Esophagus muscularis mucosa (tissue), 4 donors: ENCODE results near the gene GRID1.

Experiments used
- CTCF ChIP-seq, 3 experiments: fragments of 200-600 bp in 2 of 3; fragments of 450-650 bp in 1 of 3; sonication (generic) in 2 of 3; IDR thresholded peaks; one replicate each; pipeline ENCODE4 v1.5.1; 2017 to 2019; ENCODE audit warnings: antibody characterized with exemption in 3 of 3, mild to moderate bottlenecking in 2 of 3, moderate library complexity in 1 of 3
- EP300 ChIP-seq: sonication (generic); formaldehyde crosslinking; IDR thresholded peaks from one replicate; pipeline ENCODE4 v1.6.1; 2017; ENCODE audit warnings: antibody characterized with exemption
- POLR2A ChIP-seq: fragments of 450-650 bp; IDR thresholded peaks from one replicate; pipeline ENCODE4 v1.6.1; 2017; ENCODE audit warnings: antibody characterized with exemption, moderate library complexity, mild to moderate bottlenecking, low read depth
- POLR2AphosphoS5 ChIP-seq, 2 donors: sonication (generic); formaldehyde crosslinking; IDR thresholded peaks; one replicate each; pipeline ENCODE4 v1.6.1; 2017; ENCODE audit warnings: antibody characterized with exemption in 2 of 2

DNA sequence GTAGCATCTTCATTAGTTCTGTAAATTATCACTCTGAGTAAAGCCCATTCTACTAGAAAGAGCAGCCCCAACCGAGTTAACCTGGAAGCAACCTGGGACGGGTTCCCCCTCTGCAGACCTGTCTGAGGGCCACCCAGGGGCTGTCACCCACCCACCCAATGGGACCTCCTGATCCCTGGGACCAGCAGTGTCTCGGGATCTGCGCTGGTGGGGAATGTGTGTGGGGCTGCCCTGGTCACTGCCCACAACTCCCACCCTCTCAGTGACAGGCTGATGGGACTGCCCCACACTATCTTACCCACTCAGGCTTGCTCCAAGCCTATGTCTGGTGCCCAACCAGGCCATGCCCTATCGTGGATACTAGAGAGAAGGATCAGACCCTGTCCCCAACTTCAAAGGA is 215.0 kb downstream of the GRID1 start:
- TF ChIP-seq CTCF (IDR thresholded peaks at IDR 0.05) (no peak), POLR2A (no peak), POLR2AphosphoS5 (IDR thresholded peaks at IDR 0.05) (no peak), EP300 (no peak)
